ENCODE data around the gene HMGB2.

HMGB2 gene

DNA sequence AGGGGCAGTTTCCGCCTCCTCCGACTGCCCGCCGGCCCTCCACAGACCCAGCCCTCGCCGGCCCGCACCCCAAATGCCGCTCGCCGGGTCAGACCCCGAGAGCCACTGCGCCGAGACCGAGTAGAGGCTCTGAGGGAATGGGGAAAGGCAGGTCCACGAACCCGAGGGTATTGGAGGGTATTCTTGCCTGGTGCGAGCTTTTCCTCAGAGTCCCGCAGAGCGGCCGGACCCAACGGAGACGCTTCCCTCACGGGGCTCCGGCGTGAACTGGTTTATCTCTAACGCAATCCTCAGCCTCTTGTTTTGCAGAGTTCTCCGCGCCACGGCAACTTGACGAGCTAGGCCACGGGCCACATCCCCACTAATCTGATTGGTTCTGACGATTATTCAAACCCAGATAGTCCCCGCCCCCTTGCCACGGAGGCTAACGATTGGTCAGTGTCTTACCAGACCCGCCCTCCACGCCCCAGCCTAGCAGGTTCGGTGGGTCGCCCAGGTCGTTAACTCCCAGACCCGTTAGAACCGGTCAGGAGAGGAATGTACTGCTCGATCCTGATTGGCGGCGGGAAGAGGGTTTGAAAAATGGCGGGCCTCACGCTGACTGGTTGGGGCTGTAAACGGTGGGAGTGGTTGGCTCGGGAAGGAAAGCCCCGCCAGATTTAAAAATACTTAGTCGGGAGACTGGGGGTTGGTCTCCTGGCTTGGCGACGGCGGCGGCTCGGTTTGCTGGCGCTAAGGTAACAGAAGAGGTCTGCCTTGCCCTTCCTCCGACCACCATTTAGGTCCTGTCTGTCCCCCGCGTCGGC lies at the start of gene HMGB2:
TSS of gene HMGB2 (minus strand) at position 274 of the 806 bp plus-strand sequence. CDS start 709 bp downstream, outside the sequence.
- DNase-seq = peak; percentile 100

DNA sequence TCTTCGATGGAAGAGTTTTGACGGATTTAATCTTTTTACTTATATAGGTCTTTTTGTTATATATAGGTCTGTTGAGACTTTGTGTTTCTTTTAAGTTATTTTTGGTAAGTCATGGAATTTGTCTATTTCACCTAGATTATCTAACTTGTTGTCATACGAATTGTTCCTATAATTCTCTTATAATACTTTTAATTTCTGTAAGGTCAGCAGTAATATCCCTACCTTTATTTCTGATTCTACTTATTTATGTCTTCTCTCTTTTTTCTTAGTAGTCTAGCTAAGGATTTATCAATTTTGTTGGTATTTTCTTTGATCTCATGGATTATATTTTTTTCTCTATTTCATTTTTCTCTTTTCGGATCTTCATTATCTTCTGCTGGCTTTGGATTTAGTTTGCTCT lies 48.2 kb upstream of the HMGB2 start:
- no peak for DNase-seq

- no peak for DNase-seq
Measured at GRCh38 chr4:173381610-173382009, 47.5 kb upstream of the HMGB2 start.

DNA sequence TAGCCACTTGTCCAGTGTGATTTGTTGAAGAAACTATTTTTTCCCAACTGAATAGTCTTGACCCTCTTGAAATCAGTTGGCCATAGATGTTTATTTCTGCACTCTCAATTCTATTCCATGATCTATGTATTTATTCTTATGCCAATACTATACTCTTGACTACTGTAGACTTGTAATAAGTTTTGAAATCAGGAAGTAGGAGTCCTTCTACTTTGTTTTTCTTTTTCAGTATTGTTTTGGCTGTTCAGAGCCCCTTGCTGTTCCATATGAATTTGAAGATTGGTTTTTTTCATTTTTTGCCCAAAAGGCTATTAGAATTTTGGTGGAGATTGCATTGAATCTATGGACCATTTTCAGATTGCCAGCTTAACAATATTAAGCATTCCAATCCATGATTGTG lies 46.8 kb upstream of the HMGB2 start:
- no peak for DNase-seq

GRCh38 chr4:173379929-173380328 lies 45.8 kb upstream of the HMGB2 start:
- no peak for DNase-seq

DNA sequence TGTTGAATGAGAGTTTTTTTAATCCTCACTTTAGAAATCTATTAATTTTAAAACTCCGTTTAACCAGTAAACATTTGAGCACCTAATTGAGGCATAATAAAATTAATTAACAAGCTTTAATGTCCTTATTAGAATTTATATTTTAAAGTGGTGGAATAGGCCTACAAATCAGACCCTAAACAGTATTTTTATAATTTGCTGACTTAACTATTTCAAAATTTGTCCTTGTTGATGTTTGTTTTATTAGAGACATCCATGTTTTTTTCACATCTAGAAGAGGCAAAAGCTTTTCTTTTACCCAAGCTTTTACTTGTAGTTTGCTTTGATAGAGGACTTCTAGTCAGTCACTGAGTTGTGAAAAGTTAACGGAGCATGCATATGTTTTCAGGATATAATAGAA lies 40.4 kb upstream of the HMGB2 start:
- DNase-seq = no peak

GRCh38 chr4:173371292-173372192 lies 37.4 kb upstream of the HMGB2 start:
- DNase-seq = peak; percentile 71

DNA sequence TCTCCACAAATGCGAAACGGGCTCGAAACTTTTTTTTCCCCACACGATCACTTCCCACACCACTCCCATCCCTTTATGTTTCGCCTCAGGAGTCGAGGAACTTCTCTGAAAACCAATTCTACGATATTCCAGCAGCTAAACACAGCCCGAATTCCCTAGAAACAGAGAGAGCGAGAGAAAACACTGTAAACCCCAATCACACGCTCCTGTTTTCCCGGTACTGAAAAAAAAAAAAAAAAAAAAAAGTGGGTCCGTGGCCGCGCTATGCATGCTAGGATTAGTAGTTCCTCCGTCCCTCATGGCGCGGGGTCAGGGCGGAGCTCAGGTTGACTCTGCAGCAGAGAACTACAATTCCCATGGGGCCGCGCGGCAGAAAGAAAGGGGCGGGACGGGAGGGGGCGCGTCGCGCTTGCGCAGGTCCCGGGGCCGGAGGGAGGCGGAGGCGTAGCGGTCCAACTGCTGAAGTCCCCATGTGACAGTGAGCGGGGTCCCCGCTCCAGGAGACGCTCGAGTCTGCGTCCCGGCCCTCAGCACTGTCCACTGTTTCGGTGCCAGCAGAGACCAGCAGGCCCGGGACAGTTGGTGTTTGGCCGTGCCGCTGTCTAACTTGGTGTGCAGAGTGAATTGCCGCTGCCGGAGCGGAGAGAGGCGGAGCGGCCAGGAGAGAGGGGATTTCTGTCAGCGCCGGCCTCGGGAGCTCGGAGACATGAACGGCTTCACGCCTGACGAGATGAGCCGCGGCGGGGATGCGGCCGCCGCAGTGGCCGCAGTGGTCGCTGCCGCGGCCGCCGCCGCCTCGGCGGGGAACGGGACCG lies 36.5 kb upstream of the HMGB2 start, which contains the start of gene SAP30:
TSS of gene SAP30 (plus strand) at position 478 of the 815 bp plus-strand sequence. CDS start at position 707, 229 bp downstream.
- peak; percentile 99 for DNase-seq

DNA sequence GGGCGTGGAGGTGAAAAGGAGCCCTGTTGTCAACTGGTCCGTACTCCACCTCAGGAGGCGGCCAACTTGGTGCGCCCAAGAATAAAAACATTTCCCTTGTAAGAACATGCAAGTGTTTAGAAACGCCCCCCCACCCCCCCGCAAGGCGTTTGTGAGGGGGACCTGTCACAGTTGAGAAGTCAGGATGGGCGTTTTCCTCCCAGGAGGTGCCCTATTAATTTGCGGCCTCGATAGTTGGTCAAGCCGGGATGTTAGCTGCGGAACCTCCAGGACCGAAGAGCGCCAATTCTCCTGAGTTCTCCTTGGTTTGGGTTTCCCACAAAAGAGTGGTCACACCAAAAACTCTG lies 35.9 kb upstream of the HMGB2 start:
- no peak for DNase-seq

DNA sequence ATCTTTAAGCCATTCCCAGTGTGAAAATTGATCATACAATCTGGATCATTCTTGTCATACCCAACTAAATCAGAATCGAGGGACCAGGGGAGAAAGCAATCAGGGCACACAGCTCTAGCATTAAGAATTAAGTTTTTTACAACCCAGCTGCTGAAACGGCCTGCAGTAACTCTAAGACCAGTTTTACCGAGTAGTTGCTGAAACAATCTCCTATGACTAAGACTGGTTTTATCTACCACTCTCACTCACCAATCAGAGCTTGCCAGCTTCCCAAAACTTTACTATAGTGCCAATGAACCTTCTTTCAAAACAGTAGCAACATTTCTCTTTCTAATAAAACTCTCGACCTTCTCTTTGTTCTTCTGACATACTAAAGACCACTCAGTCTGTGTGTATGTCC lies 33.8 kb upstream of the HMGB2 start:
- DNase-seq = peak; percentile 10

GRCh38 chr4:173367285-173367684 lies 33.1 kb upstream of the HMGB2 start:
- peak; percentile 2 for DNase-seq

DNA sequence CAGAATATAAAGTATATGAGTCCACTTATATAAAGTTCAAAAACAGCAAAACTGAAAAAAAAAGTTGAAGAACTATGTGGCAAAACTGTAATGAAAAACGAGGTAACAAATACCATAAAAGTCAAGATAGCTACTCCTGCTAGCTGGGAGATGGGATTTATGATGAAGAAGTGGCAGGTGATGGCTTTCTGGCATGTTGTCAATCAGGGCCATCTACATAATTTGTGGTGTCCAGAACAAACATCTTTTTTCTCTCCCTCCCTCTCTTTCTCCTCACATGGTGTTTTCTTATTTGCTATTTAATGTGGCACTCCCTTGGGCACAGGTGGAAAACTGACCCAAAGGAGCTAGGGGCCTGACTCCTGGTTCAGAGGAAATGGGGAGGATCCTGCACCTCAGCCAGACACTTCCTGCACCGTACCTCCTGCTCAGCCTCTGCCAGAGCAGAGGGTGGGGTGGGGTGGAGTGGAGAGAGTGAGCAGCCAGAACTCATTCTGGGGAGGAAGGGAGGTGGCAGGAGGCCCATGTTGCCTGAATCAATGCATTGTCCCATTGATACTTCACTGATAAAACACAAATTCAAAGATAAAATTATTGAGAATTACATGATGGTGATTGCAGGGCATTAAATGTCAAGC lies 31.3 kb upstream of the HMGB2 start:
- no peak for DNase-seq

DNA sequence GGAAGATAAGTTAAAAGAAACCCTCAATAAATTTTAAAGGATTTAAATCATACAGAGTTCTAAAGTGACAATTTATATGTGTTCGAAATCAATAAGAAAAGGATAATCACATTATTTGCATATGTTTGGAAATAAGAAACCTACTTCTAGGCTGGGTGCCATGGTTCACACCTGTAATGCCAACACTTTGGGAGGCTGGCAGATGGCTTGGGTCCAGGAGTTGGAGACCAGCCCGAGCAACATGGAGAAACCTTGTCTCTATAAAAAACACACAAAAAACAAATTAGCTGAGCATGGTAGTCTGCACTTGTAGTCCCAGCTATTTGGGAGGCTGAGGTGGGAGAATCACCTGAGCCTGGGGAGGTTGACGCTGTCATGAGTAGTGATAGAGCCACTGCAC lies 28.5 kb upstream of the HMGB2 start:
- DNase-seq = no peak

- peak; percentile 16 for DNase-seq
Measured at GRCh38 chr4:173360587-173361221, 26.5 kb upstream of the HMGB2 start.

GRCh38 chr4:173357939-173358338 lies 23.8 kb upstream of the HMGB2 start:
- DNase-seq = no peak

DNA sequence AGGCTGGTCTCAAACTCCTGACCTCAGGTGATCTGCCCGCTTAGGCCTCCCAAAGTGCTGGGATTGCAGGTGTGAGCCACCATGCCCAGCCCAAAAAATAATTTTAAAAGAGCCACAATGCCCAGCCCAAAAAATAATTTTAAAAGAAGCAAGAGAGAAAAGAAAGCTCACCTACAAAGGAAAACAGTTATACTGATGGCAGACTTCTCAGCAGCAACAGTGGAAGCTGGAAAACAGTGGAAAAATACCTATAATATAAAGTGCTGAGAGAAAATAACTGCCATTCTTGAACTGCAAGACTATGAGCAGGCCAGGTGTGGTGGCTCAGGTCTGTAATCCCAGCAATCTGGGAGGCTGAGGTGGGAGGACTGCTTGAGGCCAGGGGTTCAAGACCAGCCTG lies 13.3 kb upstream of the HMGB2 start:
- no peak for DNase-seq

GRCh38 chr4:173346074-173346473 lies 11.9 kb upstream of the HMGB2 start:
- peak; percentile 90 for DNase-seq

GRCh38 chr4:173345648-173346047 lies 11.5 kb upstream of the HMGB2 start:
- DNase-seq = no peak

DNA sequence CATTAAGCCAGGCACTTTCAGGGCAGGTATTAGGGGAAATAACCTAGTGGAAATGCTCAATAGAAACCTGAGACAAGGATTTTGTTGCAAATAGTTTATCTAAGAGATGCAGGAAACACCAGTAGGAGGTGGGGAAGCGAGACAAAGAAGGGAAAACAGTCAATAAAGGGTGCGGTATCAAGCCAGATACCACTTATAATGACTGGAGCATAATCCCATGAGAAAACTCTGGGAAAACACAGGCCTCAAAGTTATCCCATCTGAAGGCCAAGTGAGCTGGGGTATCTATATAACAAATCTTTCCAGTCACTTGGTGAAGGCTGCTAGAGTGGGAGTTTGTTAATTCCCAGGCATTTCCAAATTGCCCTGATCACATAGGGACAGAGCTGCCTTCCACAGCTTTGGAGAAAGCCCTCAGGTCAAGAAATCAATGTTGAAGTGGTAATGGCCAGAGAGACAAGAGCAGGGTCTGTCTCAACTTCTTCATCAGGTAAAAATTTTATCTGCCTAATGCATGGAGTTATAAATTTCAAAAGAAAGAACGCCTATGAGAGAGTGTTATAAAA lies 9.8 kb upstream of the HMGB2 start:
- no peak for DNase-seq

DNA sequence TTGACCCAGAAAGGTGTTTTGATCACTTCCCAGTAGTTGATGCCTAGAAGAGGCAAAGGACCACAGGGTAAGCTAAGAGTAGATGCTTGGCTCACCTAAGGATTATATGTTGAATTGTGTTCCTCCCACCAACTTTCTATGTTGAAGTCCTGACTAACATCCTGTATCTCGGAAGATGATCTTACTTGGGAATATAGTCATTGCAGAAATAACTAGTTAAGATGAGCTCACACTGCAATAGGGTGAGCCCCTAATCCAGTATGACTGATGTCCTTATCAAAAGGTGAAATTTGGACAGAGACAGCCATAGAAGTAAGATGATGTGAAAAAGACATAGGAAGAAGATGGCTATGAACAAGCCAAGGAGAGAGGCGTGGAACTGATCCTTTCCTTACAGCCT lies 3.3 kb upstream of the HMGB2 start:
- no peak for DNase-seq

- DNase-seq = peak; percentile 90
Measured at GRCh38 chr4:173334891-173335752, 964 bp upstream of the HMGB2 start.
